Left lung (tissue), 10 donors: Measurements from ENCODE around the gene GNB4. TPM values are rescaled to one million over a fixed set of nuclear protein-coding genes. Genes with fewer than 3 reads are reported as not detected.

Experiments used
- ATAC-seq: fragments of 200-7000 bp; cut with Tn5 transposase; one replicate; pipeline ENCODE4 v1.9.1; 2020; ENCODE audit warnings: moderate library complexity
- DNase-seq, 4 donors: peaks; one replicate each; pipeline ENCODE4 v3.0.0-alpha.2; 2013 to 2020
- H3K27ac ChIP-seq, 2 donors: fragments of 200-600 bp; sonication (generic) in 1 of 2; one replicate each; pipeline versions ENCODE4 v1.5.0 to v1.8.0; 2020 to 2021
- H3K27me3 ChIP-seq, 2 donors: fragments of 200-600 bp; sonication (generic) in 1 of 2; one replicate each; pipeline versions ENCODE4 v1.5.0 to v1.8.0; 2020 to 2021
- H3K36me3 ChIP-seq, 2 donors: fragments of 200-600 bp; sonication (generic) in 1 of 2; one replicate each; pipeline versions ENCODE4 v1.5.0 to v1.8.0; 2020 to 2021
- H3K4me1 ChIP-seq, 2 donors: fragments of 200-600 bp; one replicate each; pipeline ENCODE4 v1.8.0; 2021
- H3K4me3 ChIP-seq, 2 donors: fragments of 200-600 bp; sonication (generic) in 1 of 2; one replicate each; pipeline versions ENCODE4 v1.5.0 to v1.8.0; 2020 to 2021; ENCODE audit warnings: mild to moderate bottlenecking in 1 of 2
- H3K9me3 ChIP-seq, 2 donors: fragments of 200-600 bp; sonication (generic) in 1 of 2; one replicate each; pipeline versions ENCODE4 v1.5.0 to v1.8.0; 2020 to 2021
- intact Hi-C, 2 donors: fragments of 100-400 bp; cut with DNase I; formaldehyde crosslinking; loops; one replicate each; pipeline versions ENCODE4 v1.11.2 to v1.14.2; 2022
- polyA plus RNA-seq, 6 donors: library from polyadenylated mRNA; unstranded; fragments of 120-200 nt; gene quantifications; one replicate each; pipeline ENCODE4 v1.2.1, GENCODE V29; 2013; ENCODE audit not compliant: insufficient read length in 6 of 6
- total RNA-seq, 2 donors: library from RNA; stranded (reverse); fragmentation: NEBNext Ultra II Directional; extraction: Animal tissue kit (Norgen Biotek cat#: 25700); gene quantifications; one replicate each; pipeline ENCODE4 v1.2.1, GENCODE V29; 2021
- TF ChIP-seq, protein P1 (sequence below), 2 donors: fragments of 200-600 bp; sonication (generic) in 1 of 2; IDR thresholded peaks; one replicate each; pipeline versions ENCODE4 v1.5.0 to v1.8.0; 2021; ENCODE audit warnings: antibody characterized with exemption in 2 of 2
- donor health status: DM: no; HTN: yes; CAD: no.
- donor health status: DM: no; HTN: no; CAD: no.

GNB4 gene
- total and polyA plus RNA-seq, 8 donors: 40.1 to 53.0 (median 48.2) TPM

DNA sequence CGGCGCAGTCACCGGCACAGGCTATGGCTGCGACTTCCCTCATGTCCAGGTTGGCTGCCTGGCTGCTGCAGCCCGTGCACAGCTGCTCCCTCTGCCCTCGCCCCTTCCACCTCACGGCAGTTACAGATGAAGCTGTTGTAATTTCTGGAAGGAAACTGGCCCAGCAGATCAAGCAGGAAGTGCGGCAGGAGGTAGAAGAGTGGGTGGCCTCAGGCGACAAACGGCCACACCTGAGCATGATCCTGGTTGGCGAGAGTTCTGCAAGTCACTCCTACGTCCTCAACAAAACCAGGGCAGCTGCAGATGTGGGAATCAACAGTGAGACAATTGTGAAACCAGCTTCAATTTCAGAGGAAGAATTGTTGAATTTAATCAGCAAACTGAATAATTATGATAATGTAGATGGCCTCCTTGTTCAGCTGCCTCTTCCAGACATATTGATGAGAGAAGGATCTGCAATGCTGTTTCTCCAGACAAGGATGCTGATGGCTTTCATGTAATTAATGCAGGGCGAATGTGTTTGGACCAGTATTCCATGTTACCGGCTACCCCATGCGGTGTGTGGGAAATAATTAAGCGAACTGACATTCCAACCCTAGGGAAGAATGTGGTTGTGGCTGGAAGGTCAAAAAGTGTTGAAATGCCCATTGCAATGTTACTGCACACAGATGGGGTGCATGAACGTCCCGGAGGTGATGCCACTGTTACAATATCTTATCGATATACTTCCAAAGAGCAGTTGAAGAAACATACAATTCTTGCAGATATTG, 13.2 kb upstream of the GNB4 start:
- Histone ChIP-seq H3K27me3 (no peaks in the 10 kb centered on the region), H3K4me3 (no peak overlapping the region), H3K9me3 (no peaks in the 10 kb centered on the region), H3K4me1 (peaks cover 0 to 9% of the 10 kb centered on the region in 2 donors), H3K27ac (no peak overlapping the region), H3K36me3 (no peaks in the 10 kb centered on the region)
- TF ChIP-seq, protein P1, sequence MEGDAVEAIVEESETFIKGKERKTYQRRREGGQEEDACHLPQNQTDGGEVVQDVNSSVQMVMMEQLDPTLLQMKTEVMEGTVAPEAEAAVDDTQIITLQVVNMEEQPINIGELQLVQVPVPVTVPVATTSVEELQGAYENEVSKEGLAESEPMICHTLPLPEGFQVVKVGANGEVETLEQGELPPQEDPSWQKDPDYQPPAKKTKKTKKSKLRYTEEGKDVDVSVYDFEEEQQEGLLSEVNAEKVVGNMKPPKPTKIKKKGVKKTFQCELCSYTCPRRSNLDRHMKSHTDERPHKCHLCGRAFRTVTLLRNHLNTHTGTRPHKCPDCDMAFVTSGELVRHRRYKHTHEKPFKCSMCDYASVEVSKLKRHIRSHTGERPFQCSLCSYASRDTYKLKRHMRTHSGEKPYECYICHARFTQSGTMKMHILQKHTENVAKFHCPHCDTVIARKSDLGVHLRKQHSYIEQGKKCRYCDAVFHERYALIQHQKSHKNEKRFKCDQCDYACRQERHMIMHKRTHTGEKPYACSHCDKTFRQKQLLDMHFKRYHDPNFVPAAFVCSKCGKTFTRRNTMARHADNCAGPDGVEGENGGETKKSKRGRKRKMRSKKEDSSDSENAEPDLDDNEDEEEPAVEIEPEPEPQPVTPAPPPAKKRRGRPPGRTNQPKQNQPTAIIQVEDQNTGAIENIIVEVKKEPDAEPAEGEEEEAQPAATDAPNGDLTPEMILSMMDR (IDR thresholded peaks at IDR 0.05): no peak
- intact Hi-C loops: no loop called here
- DNase-seq: peak in 1 of 4 donors; percentile 80
- ATAC-seq: peak; percentile 31

DNA sequence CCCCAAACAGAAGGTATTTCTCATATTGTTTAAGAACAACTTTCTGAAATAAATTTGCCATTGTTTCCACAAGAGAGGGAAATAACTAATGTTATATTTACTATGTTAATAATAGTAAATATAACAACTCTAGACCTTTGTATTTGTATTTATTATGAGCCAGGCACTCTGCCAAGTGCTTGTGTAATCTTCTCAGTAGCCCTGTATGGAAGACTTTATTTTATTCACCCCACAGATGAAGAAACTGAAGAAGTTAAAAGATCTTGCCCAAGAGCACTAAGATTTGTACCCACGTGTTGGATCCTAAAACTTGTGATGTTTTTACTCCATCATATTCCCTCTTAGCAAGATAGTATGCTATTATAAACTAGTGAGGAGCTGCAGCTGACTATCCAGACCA, 12.0 kb upstream of the GNB4 start:
- ATAC-seq: no peak
- TF ChIP-seq, protein P1 (IDR thresholded peaks at IDR 0.05): no peak
- Histone ChIP-seq H3K27ac (no peak overlapping the region), H3K27me3 (no peaks in the 10 kb centered on the region), H3K4me3 (no peak overlapping the region), H3K4me1 (peaks cover 0 to 9% of the 10 kb centered on the region in 2 donors), H3K36me3 (no peaks in the 10 kb centered on the region), H3K9me3 (no peaks in the 10 kb centered on the region)
- intact Hi-C loops: no loop called here
- DNase-seq: peak in 2 of 4 donors; percentile 38 to 48

DNA sequence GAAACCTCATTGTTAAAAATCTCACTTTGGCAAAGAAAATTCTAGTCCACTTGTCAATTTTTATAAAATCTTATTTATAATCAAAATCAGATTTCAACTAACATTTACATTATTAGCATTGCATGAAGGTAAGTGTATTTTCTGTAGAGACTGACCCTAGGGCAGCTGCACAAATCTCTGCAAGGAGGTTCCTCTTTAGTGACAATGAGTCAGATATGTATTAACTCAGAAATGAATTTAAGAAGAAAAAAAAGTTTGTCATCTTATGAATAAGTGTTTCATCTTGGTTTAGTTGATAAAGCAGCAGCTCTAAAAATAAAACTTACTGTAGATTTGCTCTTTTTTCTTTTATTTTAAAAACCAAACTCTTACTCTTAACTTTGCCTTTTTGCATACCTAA, 9.0 kb upstream of the GNB4 start:
- ATAC-seq: no peak

DNA sequence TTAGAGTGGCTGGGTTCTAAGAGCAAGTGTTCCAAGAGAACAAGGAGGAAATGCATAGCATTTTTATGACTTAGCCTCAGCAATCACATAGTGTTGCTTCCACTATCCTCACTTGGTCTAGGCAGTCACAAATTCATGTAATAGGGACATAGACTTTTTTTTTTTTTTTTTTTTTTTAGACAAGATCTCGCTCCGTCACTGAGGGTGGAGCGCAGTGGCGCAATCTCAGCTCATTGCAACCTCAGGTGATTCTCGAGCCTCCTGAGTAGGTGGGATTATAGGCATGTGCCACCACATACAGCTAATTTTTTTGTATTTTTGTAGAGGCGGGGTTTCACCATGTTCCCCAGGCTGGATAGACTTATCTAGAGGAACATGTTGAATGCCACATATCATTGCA, 4.7 kb upstream of the GNB4 start:
- H3K27me3 ChIP-seq: peaks cover 0 to 5% of the 10 kb centered on the region in 2 donors
- intact Hi-C loops: no loop called here
- ATAC-seq (no peak), DNase-seq (no peak)
- H3K4me1 ChIP-seq: peaks cover 7 to 13% of the 10 kb centered on the region in 2 donors
- no peaks in the 10 kb centered on the region for H3K36me3 ChIP-seq
- no peaks in the 10 kb centered on the region for H3K9me3 ChIP-seq
- no peak overlapping the region for H3K27ac ChIP-seq
- TF ChIP-seq, protein P1 (IDR thresholded peaks at IDR 0.05): no peak
- H3K4me3 ChIP-seq: no peak overlapping the region

More for the DNA sequence above, 9.0 kb upstream of the GNB4 start:
- Histone ChIP-seq H3K36me3 (no peaks in the 10 kb centered on the region), H3K27me3 (peaks cover 0 to 5% of the 10 kb centered on the region in 2 donors), H3K4me3 (no peak overlapping the region), H3K4me1 (peaks cover 0 to 9% of the 10 kb centered on the region in 2 donors), H3K9me3 (no peaks in the 10 kb centered on the region), H3K27ac (no peak overlapping the region)
- no peak for DNase-seq
- TF ChIP-seq, protein P1 (IDR thresholded peaks at IDR 0.05): no peak
- intact Hi-C loops: no loop called here

DNA sequence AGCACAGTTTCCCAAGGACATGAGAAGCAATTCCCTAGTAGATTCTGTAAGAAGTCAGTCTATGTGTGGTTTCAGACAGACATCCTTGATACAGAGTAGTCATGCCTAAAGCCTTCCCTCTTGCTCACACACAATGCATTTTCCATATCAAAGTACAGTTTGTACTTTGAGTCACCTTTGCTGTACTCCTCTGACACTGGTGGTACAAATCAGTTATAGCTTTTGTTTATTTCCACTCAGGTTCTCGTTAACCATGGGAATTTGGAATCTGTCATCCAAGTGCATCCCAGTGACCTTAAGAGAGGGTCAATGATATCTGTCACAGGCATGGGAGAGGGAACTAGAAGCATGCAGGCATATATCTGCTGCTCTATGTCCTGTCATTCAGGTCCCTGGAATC, 3.6 kb upstream of the GNB4 start:
- intact Hi-C loops: no loop called here
- ATAC-seq: no peak

More for the DNA sequence above, 3.6 kb upstream of the GNB4 start:
- H3K4me3 ChIP-seq: no peak overlapping the region
- H3K27ac ChIP-seq: no peak overlapping the region
- H3K36me3 ChIP-seq: no peaks in the 10 kb centered on the region
- H3K9me3 ChIP-seq: no peaks in the 10 kb centered on the region
- no peak for DNase-seq
- TF ChIP-seq, protein P1 (IDR thresholded peaks at IDR 0.05): no peak
- peaks cover 0 to 5% of the 10 kb centered on the region in 2 donors for H3K27me3 ChIP-seq
- H3K4me1 ChIP-seq: peaks cover 7 to 20% of the 10 kb centered on the region in 2 donors
